ENCODE results near the gene CSNK2A3. TPM values are rescaled to one million over a fixed set of nuclear protein-coding genes. Genes with fewer than 3 reads are reported as not detected.
"Not testable (repeated sequence)": the region's sequence is repeated elsewhere in the genome, so short reads cannot be mapped to it uniquely, and the experiment has no call there.

Gene CSNK2A3
- total RNA-seq, 1 donor from 2014 or later = 0.18 TPM

DNA sequence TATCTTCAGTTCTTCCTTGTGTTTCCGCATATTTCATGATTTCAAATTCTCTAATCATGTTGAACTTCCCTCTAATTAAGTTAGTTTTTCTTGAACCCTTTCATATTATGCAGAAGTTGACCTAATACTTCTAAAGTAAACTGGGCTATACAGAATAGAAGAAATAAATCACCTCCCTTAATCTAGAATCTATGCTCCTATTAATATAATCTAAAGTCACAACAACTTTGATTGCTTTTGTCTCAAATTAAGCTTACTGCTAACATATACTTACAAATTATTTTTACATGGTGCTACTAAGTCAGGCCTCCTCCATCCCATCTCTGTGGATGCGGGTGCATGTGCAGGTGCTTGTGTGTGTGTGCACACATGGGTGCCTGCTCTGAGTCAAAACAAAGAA lies 27.3 kb upstream of the CSNK2A3 start:
- intact Hi-C loops (cut with micrococcal nuclease) = no loop called here

DNA sequence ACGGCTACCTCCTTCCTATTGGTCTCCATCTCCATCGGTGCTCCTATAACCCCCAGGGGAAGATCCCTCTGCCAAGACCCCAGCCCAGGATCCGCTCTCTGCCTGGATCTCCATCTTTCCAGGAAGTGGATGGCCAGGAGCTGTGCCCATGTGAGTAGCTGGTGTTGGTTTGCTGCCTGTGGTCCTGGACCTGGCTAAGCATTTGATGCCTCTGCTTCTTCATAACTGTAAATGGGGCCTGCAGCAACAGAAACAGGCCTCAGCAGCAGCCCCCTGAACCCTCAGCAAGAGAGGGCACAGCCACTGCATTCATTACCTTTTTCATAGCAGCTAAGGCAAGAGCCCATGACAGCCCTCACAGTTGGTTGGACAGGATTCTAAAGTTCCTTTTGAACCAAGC lies 26.6 kb upstream of the CSNK2A3 start:
- intact Hi-C loops (cut with micrococcal nuclease) = no loop called here

DNA sequence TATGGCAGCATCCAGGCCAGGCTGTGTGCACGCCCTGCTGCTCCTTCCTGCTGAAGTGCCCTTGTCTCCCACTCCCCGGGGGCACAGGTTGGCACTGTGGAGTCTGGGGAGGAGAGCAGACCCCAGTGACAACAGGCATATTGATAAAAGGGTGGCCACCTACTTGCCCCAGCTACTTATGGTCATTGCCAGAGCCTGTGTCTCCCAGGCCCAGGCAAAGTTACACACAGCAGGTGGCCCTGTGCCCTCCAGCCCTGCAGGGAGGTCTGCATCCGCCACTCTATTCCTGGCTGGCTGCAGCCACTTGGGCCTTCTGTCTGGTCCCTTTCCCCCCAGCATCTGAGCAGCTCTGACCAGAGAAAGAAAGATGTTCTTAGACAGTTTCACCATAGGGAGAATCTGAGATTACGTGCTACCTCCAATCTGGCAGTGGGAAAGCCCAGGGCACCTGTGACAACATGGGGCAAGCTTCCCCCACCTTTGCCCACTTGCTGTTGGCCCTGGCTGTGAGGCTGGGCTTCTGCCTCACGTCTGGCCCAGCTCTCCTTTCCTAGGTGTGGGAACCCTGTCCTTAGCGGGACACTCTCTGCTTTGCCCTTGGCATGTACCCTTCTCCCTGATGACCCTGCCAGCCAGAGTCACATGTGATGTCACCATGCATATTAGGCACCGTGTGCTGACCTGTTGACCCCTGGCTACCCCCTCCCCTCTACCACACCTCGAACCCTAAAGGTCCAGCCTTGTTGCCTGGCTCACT lies 25.3 kb upstream of the CSNK2A3 start:
- intact Hi-C loops (cut with micrococcal nuclease) = no loop called here

DNA sequence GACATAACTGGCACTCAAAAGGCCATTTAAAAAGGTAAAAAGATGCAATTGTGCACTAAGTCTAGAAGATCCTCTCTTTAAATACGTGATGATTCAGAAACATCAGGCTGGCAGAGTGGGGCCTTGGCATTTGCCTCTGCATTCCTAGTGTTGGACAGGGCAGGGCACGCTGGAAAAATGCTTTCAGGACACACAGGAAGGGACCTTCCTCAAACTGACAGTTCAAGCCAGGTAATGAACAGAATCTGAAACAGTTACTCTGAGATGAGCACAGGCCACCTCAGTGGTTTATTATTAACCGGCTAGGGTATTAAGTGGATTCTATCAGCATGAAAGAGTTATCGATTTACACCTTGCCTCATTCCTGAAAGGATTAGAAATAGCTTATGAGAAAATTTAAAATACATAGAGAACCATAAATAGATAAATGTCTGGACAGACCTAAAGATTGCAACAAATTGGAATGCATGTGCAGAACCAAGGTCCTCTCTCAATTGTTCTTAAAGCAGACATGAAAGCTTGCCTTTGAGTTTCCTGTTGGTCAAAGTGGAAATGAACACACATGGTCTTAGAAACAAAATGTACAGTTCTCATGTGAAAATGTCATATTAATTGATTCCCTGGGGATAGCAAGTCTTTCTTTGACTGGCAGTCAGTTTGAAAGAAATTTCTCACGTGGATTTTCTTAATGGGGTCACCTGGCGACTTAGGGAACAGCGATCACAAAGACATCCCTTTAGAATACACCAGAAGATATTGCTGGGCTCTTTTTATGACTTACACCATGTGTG lies 21.5 kb upstream of the CSNK2A3 start:
- intact Hi-C loops (cut with micrococcal nuclease) = no loop called here

DNA sequence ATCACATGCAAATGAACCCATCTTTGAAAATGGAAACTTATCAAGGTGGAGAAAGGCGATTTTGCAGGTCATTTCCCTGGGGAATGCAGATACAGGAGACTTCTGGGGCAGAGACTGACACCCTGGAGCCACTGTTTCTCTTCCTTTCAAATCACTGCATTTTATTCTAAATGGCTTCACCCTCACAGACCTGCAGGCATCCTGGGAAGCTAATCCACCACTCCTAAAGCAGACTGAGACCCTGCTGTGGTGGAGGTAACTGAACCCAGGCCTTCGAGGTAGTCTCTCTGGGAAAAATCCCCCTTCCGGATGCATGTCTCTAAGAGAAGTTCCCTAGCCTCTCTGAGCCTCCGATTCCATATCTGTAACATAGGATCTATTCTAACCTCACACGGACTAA lies 20.9 kb upstream of the CSNK2A3 start:
- intact Hi-C loops (cut with micrococcal nuclease) = no loop called here

DNA sequence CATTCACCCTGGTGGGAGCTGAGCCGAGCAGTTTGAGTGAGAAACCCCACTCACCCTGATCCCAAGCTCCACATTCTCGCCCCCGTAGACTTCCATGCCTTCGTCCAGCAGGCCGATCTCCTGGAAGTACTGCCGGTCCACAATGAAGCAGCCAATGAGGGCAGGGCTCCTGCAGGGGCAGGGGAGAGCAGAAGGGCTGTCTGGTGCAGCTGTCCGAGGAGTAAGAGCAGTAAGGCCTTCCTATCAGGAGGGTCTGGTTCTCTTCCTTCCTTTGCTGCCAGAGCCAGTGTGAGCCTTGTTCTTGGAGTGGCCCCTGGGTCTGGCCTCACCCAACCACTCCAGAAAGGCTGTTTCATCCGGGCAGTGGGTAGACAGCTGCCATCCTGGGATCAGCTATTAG lies 19.4 kb upstream of the CSNK2A3 start:
- intact Hi-C loops (cut with micrococcal nuclease) = no loop called here

DNA sequence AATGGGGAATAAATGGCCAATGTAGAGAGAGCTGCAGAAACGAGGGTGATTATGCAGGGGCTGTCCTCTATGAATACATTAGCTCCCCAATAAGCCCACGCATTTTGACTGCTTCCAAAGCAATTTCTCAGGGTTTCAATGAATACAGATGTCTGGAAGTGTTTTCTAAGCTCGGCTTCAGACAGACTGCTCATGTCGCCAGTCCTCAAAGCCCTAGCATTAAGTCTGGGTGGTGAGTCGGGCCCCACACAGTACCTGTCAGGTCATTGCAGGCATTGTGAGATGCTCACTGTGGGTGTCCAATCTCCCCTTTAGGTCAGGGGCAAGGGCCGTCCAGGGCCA lies 17.9 kb upstream of the CSNK2A3 start:
- intact Hi-C loops (cut with micrococcal nuclease) = no loop called here

DNA sequence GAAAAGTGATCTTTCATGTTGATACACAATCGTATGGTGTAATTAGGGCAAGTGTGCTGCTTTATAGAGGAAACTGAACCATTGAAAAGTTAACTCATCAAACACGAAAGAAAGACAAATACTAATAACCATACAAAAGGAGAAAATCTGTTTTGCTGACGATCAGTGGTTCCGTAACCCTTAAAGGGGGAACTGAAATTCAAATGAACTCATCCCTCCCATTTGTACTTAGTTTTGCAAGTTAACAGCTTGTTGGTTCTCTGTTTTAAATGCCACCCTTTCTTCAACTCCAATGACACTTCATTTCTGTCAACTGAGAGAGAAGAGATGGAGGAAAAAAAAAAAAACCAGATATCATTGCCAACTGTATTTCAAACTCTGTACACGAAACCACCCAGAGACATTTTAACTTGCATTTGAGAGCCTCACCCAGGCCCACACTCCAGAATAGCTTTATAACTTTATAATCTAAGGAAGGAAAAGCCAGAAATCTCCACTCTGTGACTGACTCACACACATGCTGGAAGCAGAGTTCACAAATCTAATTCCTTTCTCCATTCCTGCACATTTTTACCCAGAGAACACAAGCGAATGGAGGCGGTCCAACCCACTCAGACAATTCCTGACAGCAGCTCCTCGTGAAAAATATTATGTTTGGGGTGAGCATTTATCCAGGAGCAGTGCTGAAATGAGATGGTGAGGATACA lies 17.4 kb upstream of the CSNK2A3 start:
- intact Hi-C loops (cut with micrococcal nuclease) = no loop called here

DNA sequence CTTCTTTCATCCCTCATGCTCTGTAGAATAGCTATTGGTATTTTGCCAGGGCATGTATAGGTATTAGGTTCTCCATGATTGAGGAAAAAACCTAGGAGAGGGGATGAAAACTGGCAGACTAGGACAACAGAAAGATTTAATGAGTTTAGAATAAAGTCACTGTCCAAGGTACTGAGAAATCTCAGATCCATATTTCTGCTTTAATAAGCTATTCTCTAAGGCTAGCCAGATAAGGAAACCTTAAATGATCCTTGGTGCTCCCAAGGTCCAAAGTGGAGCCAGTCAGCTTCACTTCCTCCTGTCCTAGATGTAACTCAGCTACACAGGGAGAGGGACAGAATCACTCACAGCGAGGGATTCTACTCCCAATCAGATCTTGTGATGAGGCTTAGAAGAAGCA lies 13.7 kb upstream of the CSNK2A3 start:
- intact Hi-C loops (cut with micrococcal nuclease) = no loop called here

DNA sequence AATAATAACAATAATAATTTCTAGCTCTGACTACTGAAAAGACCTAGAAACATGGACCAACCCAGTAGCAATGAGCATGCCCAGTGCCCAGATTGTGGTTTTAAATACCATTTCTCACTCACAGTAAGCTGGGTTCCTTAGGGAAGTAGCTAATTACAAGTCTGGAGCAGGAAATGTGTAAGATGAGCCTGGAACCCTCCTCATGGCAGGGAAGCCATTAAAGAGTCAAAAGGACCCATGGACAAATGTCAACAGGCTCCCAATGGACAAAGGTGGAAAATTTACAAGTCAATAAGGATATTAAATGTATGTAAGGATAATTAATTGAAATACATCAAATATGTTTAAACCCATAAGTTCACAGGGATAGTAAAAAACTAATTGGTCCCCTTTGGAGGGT lies 10.6 kb upstream of the CSNK2A3 start:
- intact Hi-C loops (cut with micrococcal nuclease) = no loop called here

DNA sequence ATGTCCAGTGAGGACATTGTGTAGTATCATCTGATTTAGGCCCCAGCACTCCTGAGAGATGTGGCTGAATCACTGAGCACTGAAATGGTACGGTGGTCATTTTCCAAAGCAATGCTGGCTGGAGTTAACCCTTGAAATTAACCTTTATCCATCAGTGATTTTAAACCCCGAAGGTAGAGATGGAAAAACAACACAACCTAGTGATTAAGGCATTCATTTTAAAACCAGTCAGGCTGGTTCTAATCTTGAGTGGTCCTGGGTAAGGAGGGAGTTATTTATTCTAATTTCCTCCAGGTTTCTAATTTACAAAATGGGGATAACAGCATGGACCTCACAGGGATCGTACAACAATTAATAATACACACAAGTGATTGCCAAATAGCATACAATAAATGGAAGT lies 6.6 kb upstream of the CSNK2A3 start:
- intact Hi-C loops (cut with micrococcal nuclease) = no loop called here

DNA sequence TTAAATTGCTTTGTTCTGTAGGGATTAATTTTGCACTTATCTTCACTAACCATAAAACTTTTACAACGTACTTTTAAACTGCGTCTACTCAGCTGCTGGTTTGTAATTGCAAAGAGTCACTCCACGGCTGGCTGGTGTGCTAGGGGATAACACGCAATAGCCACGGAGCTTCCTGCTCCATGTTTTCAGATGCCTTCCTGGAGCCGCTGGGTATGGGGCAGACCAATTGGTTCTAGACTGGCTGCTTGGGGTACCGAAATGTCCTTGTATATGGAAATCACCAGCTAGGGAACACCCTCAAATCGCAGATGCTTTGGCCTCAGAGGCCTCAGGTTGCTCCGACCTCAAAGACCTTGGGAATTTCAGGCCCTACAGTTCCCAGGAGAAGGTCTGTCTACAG lies 3.8 kb upstream of the CSNK2A3 start:
- intact Hi-C loops (cut with micrococcal nuclease) = no loop called here

DNA sequence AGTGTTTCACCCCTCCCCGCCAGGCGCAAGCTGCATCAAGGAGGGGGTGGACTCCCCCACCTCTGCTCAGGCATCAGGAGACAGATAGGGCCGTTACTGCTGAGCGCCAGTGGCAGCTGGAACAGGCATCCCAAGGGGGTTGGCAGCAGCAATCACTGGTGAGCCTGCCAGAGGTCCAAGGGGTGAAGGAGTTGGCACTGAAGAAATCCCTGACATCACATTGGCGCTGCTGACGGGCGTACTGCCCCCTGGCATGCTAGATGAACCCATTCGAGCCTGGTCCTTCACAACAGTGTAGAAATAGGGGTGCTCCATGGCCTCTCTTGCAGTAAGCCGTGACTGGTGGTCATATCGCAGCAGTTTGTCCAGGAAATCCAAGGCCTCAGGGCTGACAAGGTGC lies 1.2 kb downstream of the CSNK2A3 start:
- intact Hi-C loops (cut with micrococcal nuclease) = not testable (repeated sequence)

DNA sequence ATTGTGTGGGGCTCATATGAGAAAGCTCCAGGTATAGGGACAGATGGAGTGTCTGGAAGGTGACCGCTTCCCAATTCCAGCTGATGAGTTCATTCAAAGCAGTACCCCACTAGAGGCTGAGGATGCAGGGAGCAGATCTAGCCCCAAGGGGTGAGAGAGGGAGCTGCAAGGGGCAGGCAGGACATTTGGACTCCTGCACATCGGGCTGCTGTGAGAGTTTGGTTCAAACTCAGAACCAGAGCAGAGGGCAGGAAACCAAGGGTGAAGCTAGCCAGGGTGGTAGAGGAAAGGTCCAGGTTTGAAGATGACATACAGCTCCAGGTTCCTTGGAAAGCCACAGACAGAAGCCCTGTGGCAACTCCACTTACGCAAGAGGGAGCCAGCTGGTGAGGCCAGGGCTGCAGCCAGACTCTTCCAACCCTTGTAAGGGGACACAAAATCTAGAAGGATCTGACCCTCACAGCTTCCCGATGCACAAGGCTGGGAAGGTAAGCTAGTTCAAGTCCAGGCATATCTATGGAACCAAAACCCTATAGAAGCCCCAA lies 1.9 kb downstream of the CSNK2A3 start:
- intact Hi-C loops (cut with micrococcal nuclease) = no loop called here

DNA sequence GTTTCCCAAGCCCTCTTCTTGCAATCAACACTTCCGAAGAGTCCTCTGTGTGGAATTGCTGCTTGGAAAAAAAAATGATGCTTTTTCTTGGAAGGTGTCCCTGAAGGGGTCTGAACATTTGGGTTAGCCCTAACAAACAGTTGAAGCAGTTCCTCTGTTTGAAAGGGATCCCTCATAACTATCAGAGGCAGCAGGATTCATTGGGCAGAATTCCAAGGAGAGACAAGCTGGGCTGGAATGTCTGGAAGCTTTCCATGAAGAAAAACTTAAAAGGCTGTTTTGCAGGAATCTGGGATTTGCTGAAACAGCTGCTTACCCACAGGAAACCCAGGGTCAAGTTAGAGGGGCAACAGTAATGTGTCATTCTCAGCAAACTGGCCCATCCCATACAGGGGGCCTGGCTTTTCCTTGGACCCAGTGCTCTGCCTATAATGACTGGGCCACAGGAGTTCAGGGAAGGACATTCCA lies 3.1 kb downstream of the CSNK2A3 start:
- intact Hi-C loops (cut with micrococcal nuclease) = no loop called here

DNA sequence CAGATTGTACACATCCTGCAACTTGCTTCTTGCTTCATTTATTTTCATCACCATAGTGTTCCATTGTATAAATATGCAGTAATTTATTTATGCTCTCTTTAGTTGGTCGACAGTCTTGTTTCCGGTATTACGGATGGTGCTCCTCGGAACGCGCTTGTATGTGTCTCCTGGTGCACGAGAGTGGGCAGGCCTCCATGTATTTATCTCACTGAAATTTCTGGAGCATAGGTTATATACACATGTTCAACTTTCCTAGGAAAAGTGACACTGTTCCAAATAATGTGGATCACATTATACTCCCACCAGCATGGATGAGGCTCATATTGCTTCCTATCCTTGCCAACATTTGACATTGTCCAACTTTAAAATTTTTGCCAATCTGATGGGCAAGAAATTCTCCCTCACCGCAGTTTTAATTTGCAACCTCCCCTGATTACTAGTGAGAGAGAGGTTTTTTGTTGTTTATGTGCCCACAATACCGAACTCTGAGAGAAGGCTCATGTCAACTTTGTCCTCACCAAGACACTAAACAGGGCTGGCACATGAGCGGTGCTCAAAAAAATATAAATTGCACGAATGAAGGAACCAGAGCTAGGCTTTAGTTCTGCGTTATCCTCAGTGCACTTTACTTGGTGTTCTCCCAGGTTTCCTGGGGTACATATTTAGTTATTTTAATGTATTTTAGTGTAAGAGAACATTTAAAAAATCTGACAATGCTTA lies 3.8 kb downstream of the CSNK2A3 start:
- intact Hi-C loops (cut with micrococcal nuclease) = no loop called here

DNA sequence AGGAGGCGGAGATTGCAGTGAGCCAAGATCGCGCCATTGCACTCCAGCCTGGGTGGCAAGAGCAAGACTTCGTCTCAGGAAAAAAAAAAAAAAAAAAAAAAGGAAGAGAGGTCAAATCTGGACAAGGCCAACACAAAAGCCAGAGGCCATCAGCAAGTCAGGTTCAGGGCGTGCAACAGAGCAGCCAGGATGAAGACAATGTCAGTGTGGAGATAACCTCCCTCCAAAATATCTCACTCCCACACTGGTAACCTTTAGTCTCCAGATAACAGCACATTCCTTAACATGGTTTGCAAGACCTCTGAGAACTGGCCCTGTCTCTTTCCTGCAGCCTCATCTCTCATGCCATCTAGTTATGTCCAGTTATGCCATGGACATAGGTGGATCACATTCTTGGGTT lies 4.7 kb downstream of the CSNK2A3 start:
- intact Hi-C loops (cut with micrococcal nuclease) = no loop called here

DNA sequence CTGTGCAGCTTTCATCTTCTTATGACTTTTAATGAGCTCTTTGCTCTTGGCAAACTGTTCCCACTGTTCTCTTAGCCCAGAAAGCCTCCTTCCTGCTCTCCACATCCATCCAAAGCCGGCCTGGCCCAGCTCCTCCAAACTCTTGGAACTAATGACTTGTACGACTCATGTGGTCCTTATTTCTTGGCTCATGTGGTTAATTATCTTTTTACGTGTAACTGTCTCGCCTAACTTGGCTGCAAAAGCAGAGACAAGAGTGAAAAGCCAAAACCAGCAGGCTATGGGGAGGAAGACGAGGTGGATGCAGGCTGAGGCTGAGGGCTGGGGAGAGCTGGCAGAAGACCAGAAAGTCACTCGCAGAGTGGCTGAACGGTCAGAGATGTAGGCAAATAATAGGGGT lies 5.5 kb downstream of the CSNK2A3 start:
- intact Hi-C loops (cut with micrococcal nuclease) = no loop called here

DNA sequence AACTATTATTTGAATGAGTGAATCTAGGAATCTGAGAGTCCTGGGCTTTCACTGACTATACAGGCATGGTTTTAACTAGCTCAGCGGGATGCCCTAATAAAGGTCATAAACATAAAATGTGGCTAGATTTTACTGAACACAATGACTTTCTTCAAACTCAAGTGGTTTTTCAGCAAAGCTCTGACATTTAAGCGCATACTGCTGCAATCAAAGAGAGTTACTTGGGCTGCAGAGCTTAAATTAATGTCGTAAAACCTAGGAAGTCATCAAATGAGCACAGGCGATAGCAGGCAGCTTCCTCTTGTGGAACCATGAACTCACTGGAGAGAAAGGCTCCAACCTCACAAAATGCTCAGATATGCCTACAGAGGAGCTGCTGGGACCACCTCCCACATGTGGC lies 6.7 kb downstream of the CSNK2A3 start:
- intact Hi-C loops (cut with micrococcal nuclease) = no loop called here

DNA sequence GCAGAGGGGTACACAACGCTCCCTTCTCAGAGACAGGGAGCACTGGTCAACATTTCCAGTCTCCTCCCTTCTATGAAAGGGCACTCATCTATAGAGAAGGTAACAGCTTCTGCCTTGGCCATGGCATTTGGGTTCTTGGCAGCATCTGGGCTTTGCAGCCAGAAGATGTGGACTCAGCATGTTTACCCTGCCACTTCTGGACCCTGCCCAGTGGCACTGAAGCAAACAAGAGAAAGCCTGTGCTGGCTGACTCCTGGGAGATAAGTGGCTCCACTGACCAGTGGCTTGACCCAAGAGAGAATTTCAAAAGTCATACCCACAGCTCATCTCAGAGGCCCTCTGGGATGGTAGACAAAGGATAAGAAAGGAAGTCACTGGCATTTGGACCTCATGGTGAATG lies 8.0 kb downstream of the CSNK2A3 start:
- intact Hi-C loops (cut with micrococcal nuclease) = no loop called here

DNA sequence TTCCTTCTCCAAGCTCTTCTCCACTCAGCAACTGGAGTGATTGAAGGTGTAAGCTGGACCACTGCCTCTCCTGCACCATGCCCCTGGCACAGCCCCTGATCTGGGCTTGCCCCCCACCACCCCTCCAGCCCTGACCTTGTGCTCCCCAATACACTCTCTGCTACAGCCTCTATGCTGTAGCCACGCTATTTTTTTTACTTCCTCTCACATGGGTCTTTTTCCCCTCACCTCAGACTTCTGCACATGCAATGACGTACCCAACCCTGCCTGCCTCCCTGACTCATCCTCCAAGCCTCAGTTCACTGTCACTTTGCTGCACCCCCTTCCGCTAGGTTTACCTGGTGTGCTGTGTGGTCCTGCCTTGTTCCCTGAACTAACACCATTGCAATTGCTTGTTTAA lies 9.0 kb downstream of the CSNK2A3 start:
- intact Hi-C loops (cut with micrococcal nuclease) = no loop called here

Data from T-helper 2 cell treated with Interferon-gamma antibody and Interleukin-4, amounts not matched to agents 100 ng/mL and 5 ng/mL, for 36 hours (primary cell).